Ishikawa (cell line): Measurements from ENCODE around the gene EFHD2.

Experiments used
- CREB1 ChIP-seq: IDR thresholded peaks from 2 replicates; pipeline ENCODE4 v1.6.1; 2012; ENCODE audit warnings: low read depth
- EGR1 ChIP-seq: IDR thresholded peaks from 2 replicates; pipeline ENCODE4 v1.6.1; 2012
- EP300 ChIP-seq: IDR thresholded peaks from 2 replicates; pipeline ENCODE4 v1.6.1; 2012; ENCODE audit warnings: borderline replicate concordance
- FOXM1 ChIP-seq: IDR thresholded peaks from 2 replicates; pipeline ENCODE4 v1.6.1; 2012; ENCODE audit warnings: low read depth, borderline replicate concordance
- RAD21 ChIP-seq: IDR thresholded peaks from 2 replicates; pipeline ENCODE4 v1.6.1; 2012; ENCODE audit warnings: low read depth
- REST ChIP-seq: IDR thresholded peaks from 2 replicates; pipeline ENCODE4 v1.6.1; 2012; ENCODE audit warnings: low read depth, mild to moderate bottlenecking
- TAF1 ChIP-seq: IDR thresholded peaks from 2 replicates; pipeline ENCODE4 v1.6.1; 2012; ENCODE audit warnings: low read depth, mild to moderate bottlenecking
- USF1 ChIP-seq: IDR thresholded peaks from 2 replicates; pipeline ENCODE4 v1.6.1; 2012

GRCh38 chr1:15448877-15449462 lies 39.3 kb downstream of the EFHD2 start:
- TF ChIP-seq CREB1 (no peak), EGR1 (no peak), EP300 (no peak), FOXM1 (no peak), TAF1 (no peak), RAD21 (no peak), USF1 (no peak), REST (no peak)
